Smooth muscle cell (in vitro differentiated cells): ENCODE results near the gene RTBDN. TPM values are rescaled to one million over a fixed set of nuclear protein-coding genes. Genes with fewer than 3 reads are reported as not detected.
"Not testable (repeated sequence)": the region's sequence is repeated elsewhere in the genome, so short reads cannot be mapped to it uniquely, and the experiment has no call there.

Experiments used
- DNase-seq: peaks from one replicate; lab custom pipeline; 2025; ENCODE audit not compliant: unreplicated experiment; lab: John Stamatoyannopoulos, UW
- H2AFZ ChIP-seq: fragments of 200-600 bp; sonication (generic); 2 replicates; pipeline ENCODE4 v1.6.0; 2016; ENCODE audit warnings: antibody characterized with exemption, low read depth, mild to moderate bottlenecking
- H3F3A ChIP-seq: fragments of 200-600 bp; sonication (generic); 2 replicates; pipeline ENCODE4 v1.6.0; 2017; ENCODE audit warnings: antibody characterized with exemption, low read depth
- H3K27ac ChIP-seq: fragments of 200-600 bp; sonication (generic); 2 replicates; pipeline ENCODE4 v1.5.1; 2016; ENCODE audit warnings: low read depth, mild to moderate bottlenecking
- H3K27me3 ChIP-seq: fragments of 200-600 bp; sonication (generic); 2 replicates; pipeline ENCODE4 v1.6.1; 2016; ENCODE audit warnings: low read depth, mild to moderate bottlenecking
- H3K36me3 ChIP-seq: fragments of 200-600 bp; sonication (generic); 2 replicates; pipeline ENCODE4 v1.5.1; 2016; ENCODE audit warnings: low read depth
- H3K4me1 ChIP-seq: fragments of 200-600 bp; sonication (generic); 2 replicates; pipeline ENCODE4 v1.5.1; 2016; ENCODE audit warnings: low read depth
- H3K4me2 ChIP-seq: fragments of 200-600 bp; sonication (generic); 2 replicates; pipeline ENCODE4 v1.6.0; 2016; ENCODE audit warnings: mild to moderate bottlenecking
- H3K4me3 ChIP-seq: fragments of 200-600 bp; sonication (generic); 2 replicates; pipeline ENCODE4 v1.5.1; 2016; ENCODE audit warnings: mild to moderate bottlenecking
- H3K79me2 ChIP-seq: fragments of 200-600 bp; sonication (generic); 2 replicates; pipeline ENCODE4 v1.6.0; 2016; ENCODE audit warnings: low read depth, mild to moderate bottlenecking
- H3K9ac ChIP-seq: fragments of 200-600 bp; sonication (generic); 2 replicates; pipeline ENCODE4 v1.6.0; 2016; ENCODE audit warnings: low read depth
- H3K9me3 ChIP-seq: fragments of 200-600 bp; sonication (generic); replicated peaks from 2 replicates; pipeline ENCODE4 v1.5.1; 2016; ENCODE audit warnings: low read depth
- H4K20me1 ChIP-seq: fragments of 200-600 bp; sonication (generic); 2 replicates; pipeline ENCODE4 v1.6.0; 2016; ENCODE audit warnings: low read depth
- CTCF ChIP-seq: fragments of 200-600 bp; sonication (generic); IDR thresholded peaks from 2 replicates; pipeline ENCODE4 v1.5.1; 2017; ENCODE audit warnings: borderline replicate concordance, mild to moderate bottlenecking, antibody characterized with exemption; ENCODE audit not compliant: insufficient read depth, poor library complexity, severe bottlenecking
- WGBS: methylation state at CpG from one replicate; pipeline ENCODE4 v1.1.7; 2016; ENCODE audit warnings: low lambda C conversion rate; 5-methylcytosine and 5-hydroxymethylcytosine counted together
- polyA plus RNA-seq: library from polyadenylated mRNA; unstranded; fragments of >200 nt; fragmentation: Nextera tagmentation; extraction: Ambion mirVana; gene quantifications from 2 replicates; pipeline ENCODE4 v1.2.1, GENCODE V29; 2016
- total RNA-seq: library from RNA; depleted of rRNA; stranded (reverse); fragments of >200 nt; gene quantifications from 2 replicates; pipeline ENCODE4 v1.2.3, GENCODE V29; 2014

The RTBDN gene
- total and polyA plus RNA-seq, 2 experiments from 2014 or later: 1.7 TPM; not detected in 1

DNA sequence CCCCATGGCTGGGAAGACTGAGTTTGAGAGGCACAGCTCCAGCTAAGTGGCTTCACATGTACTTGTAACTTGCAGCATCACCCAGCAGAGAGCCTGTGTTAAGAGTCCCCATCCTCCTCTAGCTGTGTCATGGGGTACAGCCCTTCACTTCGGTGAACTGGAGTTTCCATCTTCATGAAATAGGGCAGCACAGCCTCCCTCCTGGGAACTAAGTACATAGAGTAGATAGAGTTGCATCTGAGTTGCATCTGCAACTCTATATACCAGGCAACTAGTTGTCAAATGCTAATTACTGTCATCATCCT lies 34.0 kb downstream of the RTBDN start:
- no peak for DNase-seq
- Histone ChIP-seq H3K9ac (no peak overlapping the region), H3K4me3 (peak overlapping the region; percentile 88), H4K20me1 (peaks cover 6% of the 10 kb centered on the region), H3K4me2 (peak overlapping the region; percentile 100), H3K36me3 (no peaks in the 10 kb centered on the region), H2AFZ (no peak overlapping the region), H3F3A (peaks cover 9% of the 10 kb centered on the region), H3K27ac (no peak overlapping the region), H3K9me3 (no peaks in the 10 kb centered on the region), H3K79me2 (peaks cover 5% of the 10 kb centered on the region), H3K4me1 (peaks cover 11% of the 10 kb centered on the region), H3K27me3 (no peaks in the 10 kb centered on the region)
- WGBS: 87% methylated on average over 1 of the region's 1 CpG
- TF ChIP-seq CTCF: no peak

- Histone ChIP-seq H3K27ac (no peak overlapping the region), H3K9me3 (no peaks in the 10 kb centered on the region), H3K36me3 (no peaks in the 10 kb centered on the region), H3K27me3 (no peaks in the 10 kb centered on the region), H2AFZ (no peak overlapping the region), H3K4me2 (peak overlapping the region; percentile 100), H4K20me1 (peaks cover 6% of the 10 kb centered on the region), H3K9ac (no peak overlapping the region), H3K4me3 (peak overlapping the region; percentile 88), H3K4me1 (peaks cover 11% of the 10 kb centered on the region), H3K79me2 (peaks cover 5% of the 10 kb centered on the region), H3F3A (peaks cover 9% of the 10 kb centered on the region)
- no peak for TF ChIP-seq CTCF
- DNase-seq: no peak
- 98% methylated on average over 18 of the region's 18 CpGs for WGBS
Observed at GRCh38 chr19:12799742-12800465, 34.5 kb downstream of the RTBDN start.

- Histone ChIP-seq H3K79me2 (peaks cover 13% of the 10 kb centered on the region), H3K4me1 (peaks cover 11% of the 10 kb centered on the region), H3F3A (peaks cover 14% of the 10 kb centered on the region), H4K20me1 (peaks cover 18% of the 10 kb centered on the region)
- H3K9ac ChIP-seq, H3K9me3 ChIP-seq, DNase-seq, H3K36me3 ChIP-seq, H3K27me3 ChIP-seq, H3K4me2 ChIP-seq, H2AFZ ChIP-seq, H3K27ac ChIP-seq, H3K4me3 ChIP-seq: not testable (repeated sequence)
- 98% methylated on average over 7 of the region's 7 CpGs for WGBS
Observed at GRCh38 chr19:12797607-12798006, 36.8 kb downstream of the RTBDN start.

DNA sequence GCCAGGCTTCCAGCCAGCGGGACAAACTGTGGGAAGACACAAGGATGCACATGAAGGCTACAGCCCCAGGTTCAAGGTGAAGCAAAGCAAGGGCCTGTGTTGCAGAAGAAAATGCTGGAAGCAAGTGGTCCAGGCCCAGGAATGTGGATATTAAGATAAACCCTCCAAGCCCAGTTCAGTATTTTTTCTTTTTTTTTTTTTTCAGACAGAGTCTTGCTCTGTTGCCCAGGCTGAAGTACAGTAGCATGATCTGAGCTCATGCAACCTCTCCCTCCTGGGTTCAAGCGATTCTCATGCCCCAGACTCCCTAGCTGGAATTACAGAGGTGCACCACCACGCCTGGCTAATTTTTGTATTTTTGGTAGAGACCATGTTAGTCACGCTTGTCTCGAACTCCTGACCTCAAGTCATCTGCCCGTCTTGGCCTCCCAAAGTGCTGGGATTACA lies 37.2 kb downstream of the RTBDN start:
- no peak overlapping the region for H3K4me3 ChIP-seq
- H4K20me1 ChIP-seq: peaks cover 22% of the 10 kb centered on the region
- no peak for DNase-seq
- no peak overlapping the region for H3K9ac ChIP-seq
- H3K4me2 ChIP-seq: no peak overlapping the region
- peaks cover 17% of the 10 kb centered on the region for H3K79me2 ChIP-seq
- 97% methylated on average over 6 of the region's 6 CpGs for WGBS
- no peak for TF ChIP-seq CTCF
- H3K27me3 ChIP-seq: no peaks in the 10 kb centered on the region
- no peak overlapping the region for H2AFZ ChIP-seq
- peaks cover 19% of the 10 kb centered on the region for H3F3A ChIP-seq
- no peaks in the 10 kb centered on the region for H3K9me3 ChIP-seq
- H3K4me1 ChIP-seq: peaks cover 6% of the 10 kb centered on the region
- no peak overlapping the region for H3K27ac ChIP-seq
- no peaks in the 10 kb centered on the region for H3K36me3 ChIP-seq
